ENCODE measurements around the gene ECE1. TPM values are rescaled to one million over a fixed set of nuclear protein-coding genes. Genes with fewer than 3 reads are reported as not detected.
A peak's percentile ranks its signal among the peaks of the same experiment; 100 is the strongest.
"Not testable (repeated sequence)": the region's sequence is repeated elsewhere in the genome, so short reads cannot be mapped to it uniquely, and the experiment has no call there.

ECE1 gene
- total and polyA plus RNA-seq, 11 donors: 37.3 to 140 (median 59.4) TPM

DNA sequence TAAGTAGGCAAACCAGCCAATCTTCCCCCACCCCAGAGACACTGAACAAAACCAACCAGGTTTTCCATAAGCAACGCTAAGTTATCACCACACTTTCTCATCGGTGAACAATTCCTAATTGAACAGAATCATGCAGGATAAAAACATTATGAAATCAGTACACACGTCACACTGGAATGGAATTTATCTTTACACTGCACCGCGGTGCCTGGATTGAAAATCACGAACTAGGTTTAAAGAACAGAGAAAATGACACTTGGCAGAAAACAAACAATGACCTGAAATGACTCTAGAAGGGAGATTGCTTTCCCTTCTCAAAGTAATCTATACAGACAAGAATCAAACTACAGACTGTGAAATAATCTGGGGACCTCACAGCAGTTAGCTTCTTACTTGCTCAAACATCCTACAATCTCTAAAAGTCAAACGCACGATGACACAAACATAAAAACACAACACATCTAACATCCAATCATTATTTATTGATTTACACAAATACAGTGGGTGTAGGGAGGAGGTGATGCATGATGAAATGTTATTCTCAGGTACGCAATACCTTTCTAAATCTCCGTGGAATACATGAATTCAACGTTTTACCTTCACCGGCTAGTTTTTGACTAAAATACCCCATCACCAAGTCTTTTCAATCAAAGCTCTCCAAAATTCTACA, 115.5 kb downstream of the ECE1 start:
- H3K36me3 ChIP-seq: peaks cover 0 to 19% (median 4%) of the 10 kb centered on the region in 9 donors
- DNase-seq (no peak), ATAC-seq (no peak)
- no peaks in the 10 kb centered on the region for H3K27me3 ChIP-seq
- H3K9me3 ChIP-seq: no peaks in the 10 kb centered on the region
- H3K4me1 ChIP-seq: peaks cover 3 to 41% (median 28%) of the 10 kb centered on the region in 12 donors
- WGBS, 4 donors: 10 to 19% (median 13%) methylated on average over 12 of the region's 12 CpGs
- no peak for TF ChIP-seq POLR2A (IDR thresholded peaks at IDR 0.05)
- TF ChIP-seq, protein P1, sequence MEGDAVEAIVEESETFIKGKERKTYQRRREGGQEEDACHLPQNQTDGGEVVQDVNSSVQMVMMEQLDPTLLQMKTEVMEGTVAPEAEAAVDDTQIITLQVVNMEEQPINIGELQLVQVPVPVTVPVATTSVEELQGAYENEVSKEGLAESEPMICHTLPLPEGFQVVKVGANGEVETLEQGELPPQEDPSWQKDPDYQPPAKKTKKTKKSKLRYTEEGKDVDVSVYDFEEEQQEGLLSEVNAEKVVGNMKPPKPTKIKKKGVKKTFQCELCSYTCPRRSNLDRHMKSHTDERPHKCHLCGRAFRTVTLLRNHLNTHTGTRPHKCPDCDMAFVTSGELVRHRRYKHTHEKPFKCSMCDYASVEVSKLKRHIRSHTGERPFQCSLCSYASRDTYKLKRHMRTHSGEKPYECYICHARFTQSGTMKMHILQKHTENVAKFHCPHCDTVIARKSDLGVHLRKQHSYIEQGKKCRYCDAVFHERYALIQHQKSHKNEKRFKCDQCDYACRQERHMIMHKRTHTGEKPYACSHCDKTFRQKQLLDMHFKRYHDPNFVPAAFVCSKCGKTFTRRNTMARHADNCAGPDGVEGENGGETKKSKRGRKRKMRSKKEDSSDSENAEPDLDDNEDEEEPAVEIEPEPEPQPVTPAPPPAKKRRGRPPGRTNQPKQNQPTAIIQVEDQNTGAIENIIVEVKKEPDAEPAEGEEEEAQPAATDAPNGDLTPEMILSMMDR (IDR thresholded peaks at IDR 0.05): no peak
- peak overlapping the region; percentile 71 to 98 (median 92) for H3K27ac ChIP-seq
- intact Hi-C loops (cut with DNase I): loop anchor here in 3 of 10 donors (5.0 to 10.0 kb wide), 3 partner anchors 100 to 387 kb away; partner anchors contain the start of gene HP1BP3 (in 1 of the 3)
- peak overlapping the region; percentile 60 to 99 (median 90) for H3K4me3 ChIP-seq

DNA sequence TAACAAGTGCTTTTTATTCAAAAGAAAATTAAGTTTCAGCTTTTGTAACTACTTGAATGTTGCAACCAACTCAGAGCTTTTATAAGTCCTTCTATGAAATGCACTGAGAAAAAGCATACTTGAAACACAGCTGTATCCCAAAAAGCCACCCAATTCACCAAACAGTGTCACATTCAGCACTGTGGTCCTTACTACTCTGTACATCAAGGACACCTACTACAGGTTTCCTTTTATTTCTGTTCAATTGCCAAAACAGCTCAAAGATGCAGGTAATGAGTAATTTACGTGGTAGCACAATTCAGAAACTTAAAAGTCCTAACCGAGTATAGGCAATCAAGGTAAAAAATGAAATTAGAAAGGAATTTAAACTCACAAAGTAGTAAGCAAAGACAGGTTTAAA, 116.0 kb downstream of the ECE1 start:
- 66 to 75% (median 69%) methylated on average over 2 of the region's 2 CpGs for WGBS, 4 donors
- peaks cover 0 to 25% (median 5%) of the 10 kb centered on the region in 9 donors for H3K36me3 ChIP-seq
- DNase-seq: no peak
- ATAC-seq: no peak
- H3K9me3 ChIP-seq: no peaks in the 10 kb centered on the region
- H3K27me3 ChIP-seq: no peaks in the 10 kb centered on the region
- H3K4me1 ChIP-seq: peaks cover 3 to 41% (median 28%) of the 10 kb centered on the region in 12 donors
- TF ChIP-seq, protein P1 (IDR thresholded peaks at IDR 0.05): no peak
- no peak for TF ChIP-seq POLR2A (IDR thresholded peaks at IDR 0.05)
- intact Hi-C loops (cut with DNase I): loop anchor here in 2 of 10 donors (10.0 kb wide), 2 partner anchors 99 to 149 kb away; no protein-coding TSS in a partner anchor
- peak overlapping the region in 9 of 12 donors; percentile 76 to 99 (median 92) for H3K4me3 ChIP-seq
- H3K27ac ChIP-seq: peak overlapping the region in 11 of 12 donors; percentile 39 to 98 (median 94)

DNA sequence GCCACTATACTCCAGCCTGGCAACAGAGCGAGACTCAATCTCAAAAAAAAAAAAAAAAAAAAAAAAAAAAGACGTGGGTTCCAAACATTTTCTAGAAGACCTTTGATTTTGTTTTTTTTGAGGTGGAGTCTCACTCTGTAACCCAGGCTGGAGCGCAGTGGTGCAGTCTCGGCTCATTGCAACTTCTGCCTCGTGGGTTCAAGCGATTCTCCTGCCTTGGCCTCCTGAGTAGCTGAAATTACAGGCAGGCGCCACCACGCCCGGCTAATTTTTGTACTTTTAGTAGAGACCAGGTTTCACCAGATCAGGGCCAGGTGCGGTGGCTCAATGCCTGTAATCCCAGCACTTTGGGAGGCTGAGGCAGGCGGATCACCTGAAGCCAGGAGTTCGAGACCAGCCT, 117.2 kb downstream of the ECE1 start:
- not testable (repeated sequence) for ATAC-seq, H3K9me3 ChIP-seq, H3K27me3 ChIP-seq, H3K4me3 ChIP-seq, H3K27ac ChIP-seq, DNase-seq
- peaks cover 0 to 34% (median 10%) of the 10 kb centered on the region in 9 donors for H3K36me3 ChIP-seq
- peaks cover 3 to 41% (median 28%) of the 10 kb centered on the region in 12 donors for H3K4me1 ChIP-seq
- intact Hi-C loops (cut with DNase I): loop anchor here in 2 of 10 donors (10.0 kb wide), 2 partner anchors 98 to 148 kb away; no protein-coding TSS in a partner anchor
- WGBS, 4 donors: 85 to 94% (median 92%) methylated on average over 12 of the region's 12 CpGs

DNA sequence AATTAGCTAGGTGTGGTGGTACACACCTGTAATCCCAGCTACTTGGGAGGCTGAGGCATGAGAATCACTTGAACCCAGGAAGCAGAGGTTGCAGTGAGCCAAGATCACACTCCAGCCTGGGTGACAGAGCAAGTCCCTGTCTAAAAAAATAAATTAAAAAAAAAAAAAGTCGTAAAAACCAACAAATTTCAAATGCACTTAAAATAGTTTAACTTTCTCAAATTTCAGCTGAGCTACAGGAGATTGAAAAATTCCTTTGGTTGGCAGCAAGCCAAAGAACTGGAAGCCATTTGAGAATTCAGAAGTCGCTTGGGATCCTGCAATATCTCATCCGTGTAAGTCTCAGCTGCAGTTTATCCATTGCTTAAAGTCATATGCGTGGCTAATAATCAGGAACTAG, 119.4 kb downstream of the ECE1 start:
- DNase-seq: peak in 2 of 5 donors; percentile 29 to 51
- 18 to 40% (median 25%) methylated on average over 4 of the region's 4 CpGs for WGBS, 4 donors
- peak overlapping the region in 8 of 12 donors; percentile 24 to 59 (median 48) for H3K27ac ChIP-seq
- intact Hi-C loops (cut with DNase I): loop anchor here in 2 of 10 donors (10.0 kb wide), 2 partner anchors 96 to 146 kb away; no protein-coding TSS in a partner anchor
- peaks cover 0 to 47% (median 15%) of the 10 kb centered on the region in 9 donors for H3K36me3 ChIP-seq
- ATAC-seq, H3K9me3 ChIP-seq, H3K27me3 ChIP-seq: not testable (repeated sequence)
- peaks cover 3 to 41% (median 25%) of the 10 kb centered on the region in 12 donors for H3K4me1 ChIP-seq
- H3K4me3 ChIP-seq: peak overlapping the region in 1 of 12 donors; percentile 6

- H3K27ac ChIP-seq: no peak overlapping the region
- no peak for ATAC-seq
- no peaks in the 10 kb centered on the region for H3K9me3 ChIP-seq
- WGBS, 4 donors: 97 to 100% (median 99%) methylated on average over 2 of the region's 2 CpGs
- H3K27me3 ChIP-seq: no peaks in the 10 kb centered on the region
- intact Hi-C loops (cut with DNase I): no loop called here
- H3K4me3 ChIP-seq: no peak overlapping the region
- H3K36me3 ChIP-seq: peaks cover 0 to 47% (median 15%) of the 10 kb centered on the region in 9 donors
- no peak for DNase-seq
- TF ChIP-seq, protein P1 (IDR thresholded peaks at IDR 0.05): no peak
- no peak for TF ChIP-seq POLR2A (IDR thresholded peaks at IDR 0.05)
- H3K4me1 ChIP-seq: peaks cover 0 to 37% (median 16%) of the 10 kb centered on the region in 12 donors
Measured at GRCh38 chr1:21168444-21168843, 121.8 kb downstream of the ECE1 start.

All from heart left ventricle (tissue), 16 donors.